Fibroblast of lung (primary cell): ENCODE data around the gene GIMAP8. TPM values are rescaled to one million over a fixed set of nuclear protein-coding genes. Genes with fewer than 3 reads are reported as not detected.
"Not testable (repeated sequence)": the region's sequence is repeated elsewhere in the genome, so short reads cannot be mapped to it uniquely, and the experiment has no call there.

ENCODE experiments used
- DNase-seq, 2 donors: peaks; one replicate each; pipeline versions ENCODE4 v3.0.0 to v3.0.0-alpha.2; 2010; ENCODE audit warnings: low read depth in 2 of 2
- H2AFZ ChIP-seq: 2 replicates; pipeline ENCODE4 v1.5.1; 2012; ENCODE audit warnings: low read length, control low read depth, inconsistent platforms
- H3K27ac ChIP-seq: 2 replicates; pipeline ENCODE4 v1.5.1; 2011; ENCODE audit warnings: low read length, control low read depth; ENCODE audit not compliant: insufficient read depth
- H3K27me3 ChIP-seq: 2 replicates; pipeline ENCODE4 v1.5.1; 2011; ENCODE audit warnings: mild to moderate bottlenecking, low read length; ENCODE audit not compliant: control insufficient read depth, insufficient read depth
- H3K36me3 ChIP-seq: 2 replicates; pipeline ENCODE4 v1.5.1; 2011; ENCODE audit warnings: low read length; ENCODE audit not compliant: control insufficient read depth, insufficient read depth
- H3K4me1 ChIP-seq: 2 replicates; pipeline ENCODE4 v1.5.1; 2011; ENCODE audit warnings: low read length; ENCODE audit not compliant: control insufficient read depth, insufficient read depth; ENCODE audit errors: extremely low read depth
- H3K4me2 ChIP-seq: 2 replicates; pipeline ENCODE4 v1.5.1; 2011; ENCODE audit warnings: low read length, control low read depth; ENCODE audit not compliant: insufficient read depth; ENCODE audit errors: extremely low read depth
- H3K4me3 ChIP-seq, 4 experiments: fragments of 200-600 bp in 1 of 4; sonication (generic) in 1 of 4; replicated peaks in 1 of 4; 2 replicates each; pipeline ENCODE4 v1.5.1; 2011 to 2016; ENCODE audit warnings: low read length in 4 of 4, low read depth in 3 of 4, mild to moderate bottlenecking in 3 of 4, control low read depth in 2 of 4, inconsistent platforms in 1 of 4, mixed read lengths in 1 of 4; ENCODE audit not compliant: insufficient read depth in 1 of 4; ENCODE audit errors: control extremely low read depth in 1 of 4
- H3K79me2 ChIP-seq: 2 replicates; pipeline ENCODE4 v1.5.1; 2012; ENCODE audit warnings: mild to moderate bottlenecking, low read length, inconsistent platforms; ENCODE audit not compliant: control insufficient read depth, insufficient read depth
- H3K9ac ChIP-seq: 2 replicates; pipeline ENCODE4 v1.5.1; 2011; ENCODE audit warnings: mild to moderate bottlenecking, low read length, control low read depth; ENCODE audit not compliant: insufficient read depth
- H3K9me3 ChIP-seq: 2 replicates; pipeline ENCODE4 v1.5.1; 2012; ENCODE audit warnings: low read depth, low read length; ENCODE audit not compliant: control insufficient read depth, insufficient read depth
- H4K20me1 ChIP-seq: 2 replicates; pipeline ENCODE4 v1.5.1; 2011; ENCODE audit warnings: low read length; ENCODE audit not compliant: control insufficient read depth, insufficient read depth; ENCODE audit errors: extremely low read depth
- CTCF ChIP-seq, 2 donors: IDR thresholded peaks in 1 of 2; conservative IDR thresholded peaks in 1 of 2; 1 replicate in 1 of 2; 2 replicates in 1 of 2; pipeline ENCODE4 v1.5.1; 2011 to 2012; ENCODE audit warnings: low read length in 2 of 2, control low read depth in 1 of 2, inconsistent platforms in 1 of 2, low read depth in 1 of 2, mild to moderate bottlenecking in 1 of 2
- EZH2 ChIP-seq: IDR thresholded peaks from 2 replicates; pipeline ENCODE4 v1.5.1; 2012; ENCODE audit warnings: low read length, control low read depth, mild to moderate bottlenecking; ENCODE audit errors: missing control alignments
- polyA plus RNA-seq, 2 donors: library from polyadenylated mRNA; depleted of rRNA in 1 of 2; stranded (reverse) in 1 of 2; unstranded in 1 of 2; fragments of >200 nt; gene quantifications; 2 replicates each; pipeline ENCODE4 v1.2.1, GENCODE V29; 2011 to 2012; ENCODE audit warnings: missing spikeins in 1 of 2
- total RNA-seq: library from RNA; depleted of rRNA; stranded (reverse); fragments of >200 nt; gene quantifications from 2 replicates; pipeline ENCODE4 v1.2.1, GENCODE V29; 2014

The GIMAP8 gene
- total and polyA plus RNA-seq, 2 donors (not counting 1 experiment from before 2014, with no cell fraction given): under 0.01 TPM; not detected in 1

DNA sequence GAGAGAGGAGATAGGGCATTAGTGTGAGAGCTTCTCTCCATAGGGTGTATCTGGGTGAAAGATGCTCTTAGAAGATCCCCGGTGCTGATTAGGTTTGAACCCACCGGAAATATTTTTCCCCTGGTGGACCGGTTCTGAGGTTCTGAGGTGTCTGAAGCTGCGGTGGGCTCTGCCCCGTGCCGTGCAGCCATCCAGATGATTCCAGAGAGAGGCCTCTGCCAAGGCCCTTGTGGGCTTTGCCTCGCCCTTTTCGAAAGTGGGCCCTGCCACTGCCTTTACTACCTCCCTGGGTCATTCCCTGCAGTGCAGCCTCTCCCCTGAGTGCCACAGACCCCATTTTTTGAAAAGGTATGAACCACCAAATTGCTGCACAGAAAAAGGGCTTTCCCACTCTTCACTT is 2.8 kb downstream of the GIMAP8 start:
- no peaks in the 10 kb centered on the region for H3K79me2 ChIP-seq
- no peak overlapping the region for H3K4me2 ChIP-seq
- H3K27ac ChIP-seq: no peak overlapping the region
- no peaks in the 10 kb centered on the region for H3K4me1 ChIP-seq
- H3K27me3 ChIP-seq: no peaks in the 10 kb centered on the region
- H2AFZ ChIP-seq: no peak overlapping the region
- no peak overlapping the region for H3K9ac ChIP-seq
- H3K4me3 ChIP-seq: no peak overlapping the region
- TF ChIP-seq EZH2 (no peak), CTCF (conservative IDR thresholded peaks at IDR 0.05 in 1 of 2, IDR thresholded peaks at IDR 0.05 in 1 of 2; ENCODE audit: low read depth in 1 of 2, low read length in 2 of 2) (no peak)
- no peaks in the 10 kb centered on the region for H3K9me3 ChIP-seq
- no peaks in the 10 kb centered on the region for H4K20me1 ChIP-seq
- no peaks in the 10 kb centered on the region for H3K36me3 ChIP-seq
- no peak for DNase-seq

DNA sequence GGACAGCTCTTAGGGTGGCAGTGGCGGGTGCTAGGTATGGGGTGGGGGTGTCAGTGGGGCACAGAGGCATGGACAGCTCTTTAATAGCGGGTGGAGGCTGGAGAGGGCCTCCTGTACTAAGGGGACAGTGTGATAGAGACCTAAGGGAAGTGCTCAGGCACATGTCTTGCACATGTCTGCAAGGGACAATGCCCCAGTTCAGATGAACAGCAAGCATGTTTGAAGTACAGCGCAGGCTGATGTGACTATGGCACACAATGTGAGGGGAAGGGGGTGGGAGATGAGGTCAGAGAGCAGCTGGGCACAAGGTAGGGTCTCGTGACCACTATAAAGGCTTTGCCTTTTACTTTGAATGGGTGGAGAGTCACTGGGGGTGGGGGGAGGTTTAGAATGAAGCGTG is 3.5 kb downstream of the GIMAP8 start:
- no peaks in the 10 kb centered on the region for H3K27me3 ChIP-seq
- H3K4me1 ChIP-seq: no peaks in the 10 kb centered on the region
- no peak overlapping the region for H3K9ac ChIP-seq
- TF ChIP-seq EZH2 (no peak), CTCF (conservative IDR thresholded peaks at IDR 0.05 in 1 of 2, IDR thresholded peaks at IDR 0.05 in 1 of 2; ENCODE audit: low read depth in 1 of 2, low read length in 2 of 2) (no peak)
- H3K9me3 ChIP-seq: no peaks in the 10 kb centered on the region
- no peak overlapping the region for H3K4me2 ChIP-seq
- H3K4me3 ChIP-seq: no peak overlapping the region
- no peak for DNase-seq
- no peaks in the 10 kb centered on the region for H3K36me3 ChIP-seq
- no peaks in the 10 kb centered on the region for H4K20me1 ChIP-seq
- no peak overlapping the region for H3K27ac ChIP-seq
- H3K79me2 ChIP-seq: no peaks in the 10 kb centered on the region
- H2AFZ ChIP-seq: no peak overlapping the region

DNA sequence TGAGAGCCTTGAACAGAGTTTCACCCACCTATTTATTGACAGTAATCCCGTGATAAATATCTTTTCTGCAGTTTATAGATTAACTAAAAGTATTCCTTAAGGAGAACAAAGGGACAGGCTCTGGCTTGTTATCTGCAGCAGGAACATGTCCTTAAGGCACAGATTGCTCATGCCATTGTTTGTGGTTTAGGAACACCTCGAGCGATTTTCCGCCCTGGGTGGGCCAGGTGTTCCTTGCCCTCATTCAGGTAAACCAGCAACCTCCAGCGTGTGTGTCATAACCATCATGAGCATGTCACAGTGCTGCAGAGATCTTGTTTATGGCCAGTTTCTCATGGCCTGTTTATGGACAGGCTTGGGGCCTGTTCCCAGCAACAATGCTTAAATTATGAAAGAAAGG is 6.6 kb downstream of the GIMAP8 start:
- not testable (repeated sequence) for H3K4me2 ChIP-seq, H3K4me1 ChIP-seq, H3K36me3 ChIP-seq, H2AFZ ChIP-seq, H3K4me3 ChIP-seq, H3K27ac ChIP-seq, H3K27me3 ChIP-seq, H3K79me2 ChIP-seq, DNase-seq, H3K9me3 ChIP-seq, H4K20me1 ChIP-seq, H3K9ac ChIP-seq
